ENCODE data around the gene TRPM8. TPM values are rescaled to one million over a fixed set of nuclear protein-coding genes. Genes with fewer than 3 reads are reported as not detected.

The TRPM8 gene
- total and polyA plus RNA-seq, 2 of the 8 experiments (the other 6 are each of a cell fraction or from before 2014, with no cell fraction given) = 0.18 to 0.54 TPM

GRCh38 chr2:234032279-234032856, 115.2 kb downstream of the TRPM8 start:
- CTCF ChIA-PET (ENCODE audit: partially characterized antibody) = interaction anchor here (0.6 kb wide), 1 partner anchor 850 kb away, joined by 3 read pairs; no protein-coding TSS in a partner anchor

More at GRCh38 chr2:234032279-234032856, 115.2 kb downstream of the TRPM8 start:
- no peak overlapping the region for H3K14ac ChIP-seq (ENCODE audit: insufficient read length)
- no peaks in the 10 kb centered on the region for H3K79me2 ChIP-seq (ENCODE audit: control insufficient read depth in 1 of 2, insufficient read depth in 2 of 2, low read length in 2 of 2)
- no peak overlapping the region for H3K27ac ChIP-seq (ENCODE audit: low read depth, low read length)
- no peaks in the 10 kb centered on the region for H3K9me3 ChIP-seq (ENCODE audit: insufficient read depth in 2 of 2, low read depth in 1 of 2, low read length in 1 of 2)
- no peak overlapping the region for H2AFZ ChIP-seq (ENCODE audit: low read length)
- H3K27me3 ChIP-seq (replicated peaks in 1 of 4; ENCODE audit: control insufficient read depth in 3 of 4, extremely low read depth in 1 of 4, insufficient read depth in 3 of 4, low read length in 3 of 4) = no peaks in the 10 kb centered on the region
- H3K9ac ChIP-seq (replicated peaks in 1 of 4; ENCODE audit: extremely low read depth in 1 of 4, low read depth in 3 of 4, low read length in 3 of 4) = no peak overlapping the region
- H4K20me1 ChIP-seq (replicated peaks in 1 of 2; ENCODE audit: control insufficient read depth in 1 of 2, insufficient read depth in 2 of 2, low read length in 2 of 2) = no peaks in the 10 kb centered on the region
- no peak overlapping the region for H4K8ac ChIP-seq (ENCODE audit: extremely low read depth, insufficient read depth, low read length)
- no peak overlapping the region for H3K18ac ChIP-seq (ENCODE audit: extremely low read depth, low read length)
- no peak overlapping the region for H2BK120ac ChIP-seq (replicated peaks; ENCODE audit: low read depth, low read length)
- no peaks in the 10 kb centered on the region for H3K23me2 ChIP-seq (ENCODE audit: low read depth, low read length)
- DNase-seq (ENCODE audit: low read depth in 1 of 2, low spot score in 2 of 2) = no peak
- no peaks in the 10 kb centered on the region for H3K4me1 ChIP-seq (replicated peaks in 1 of 4; ENCODE audit: control insufficient read depth in 3 of 4, insufficient read depth in 4 of 4, low read length in 3 of 4)
- H4K91ac ChIP-seq (replicated peaks; ENCODE audit: insufficient read length, low read length) = no peak overlapping the region
- H2AK5ac ChIP-seq (ENCODE audit: low read depth, low read length) = no peak overlapping the region
- no peak for FAIRE-seq
- H3K79me1 ChIP-seq (ENCODE audit: low read depth, low read length) = no peaks in the 10 kb centered on the region
- H3K4ac ChIP-seq (replicated peaks; ENCODE audit: insufficient read length, low read depth, low read length) = no peak overlapping the region
- no peak overlapping the region for H3K4me3 ChIP-seq (ENCODE audit: extremely low read depth in 1 of 4, insufficient read depth in 2 of 4, low read depth in 3 of 4, low read length in 4 of 4)
- no peak overlapping the region for H2BK20ac ChIP-seq (ENCODE audit: low read length)
- H2BK12ac ChIP-seq (ENCODE audit: low read depth, low read length) = no peak overlapping the region
- H2BK5ac ChIP-seq (ENCODE audit: low read depth, low read length) = no peak overlapping the region
- H4K5ac ChIP-seq (ENCODE audit: insufficient read length, low read depth, low read length) = no peak overlapping the region
- no peak overlapping the region for H2BK15ac ChIP-seq (ENCODE audit: low read length)
- no peak for TF ChIP-seq HDAC6 (IDR thresholded peaks at IDR 0.05; ENCODE audit: low read depth, low read length)
- TF ChIP-seq SRF (IDR thresholded peaks at IDR 0.05; ENCODE audit: low read depth, low read length) = no peak
- no peak for TF ChIP-seq JUND (IDR thresholded peaks at IDR 0.05; ENCODE audit: low read length)
- WGBS, 2 experiments (ENCODE audit: extremely low coverage in 1 of 2, insufficient coverage in 1 of 2, insufficient read length in 1 of 2, insufficient replicate concordance in 2 of 2, low coverage in 1 of 2, low lambda C conversion rate in 2 of 2, missing lambda C conversion rate in 1 of 2) = 96% methylated on average over 1 of the region's 1 CpG; no CpG with 5 or more reads in 1 of the 2 experiments
- H3K23ac ChIP-seq (ENCODE audit: insufficient read length) = no peak overlapping the region
- H3K56ac ChIP-seq (replicated peaks; ENCODE audit: insufficient read length, low read depth, low read length) = no peak overlapping the region
- POLR2A ChIA-PET (ENCODE audit: partially characterized antibody) = no interaction called here
- H3K36me3 ChIP-seq (ENCODE audit: control insufficient read depth in 2 of 4, insufficient read depth in 4 of 4, low read length in 3 of 4) = no peaks in the 10 kb centered on the region
- no peak overlapping the region for H3K4me2 ChIP-seq (ENCODE audit: insufficient read depth in 1 of 2, low read depth in 2 of 2, low read length in 2 of 2)
